Neuronal stem cell (in vitro differentiated cells): Measurements from ENCODE around the gene BCL7B.
"Not testable (repeated sequence)": the region's sequence is repeated elsewhere in the genome, so short reads cannot be mapped to it uniquely, and the experiment has no call there.

Experiments
- DNase-seq: peaks from one replicate; pipeline ENCODE4 v3.0.0-alpha.2; 2013; ENCODE audit warnings: low spot score
- H2AFZ ChIP-seq: one replicate; pipeline ENCODE4 v1.6.1; 2013; ENCODE audit warnings: mild to moderate bottlenecking, low read length, inconsistent platforms
- H2AK5ac ChIP-seq: 2 replicates; pipeline ENCODE4 v1.6.1; 2013; ENCODE audit warnings: low read depth, mild to moderate bottlenecking, inconsistent platforms, low read length, moderate library complexity, mixed read lengths
- H2BK120ac ChIP-seq: 2 replicates; pipeline ENCODE4 v1.6.1; 2013; ENCODE audit warnings: low read depth, mild to moderate bottlenecking, inconsistent platforms, low read length, moderate library complexity, mixed read lengths
- H2BK12ac ChIP-seq: one replicate; pipeline ENCODE4 v1.6.1; 2013; ENCODE audit warnings: low read length, inconsistent platforms
- H2BK15ac ChIP-seq: 2 replicates; pipeline ENCODE4 v1.6.1; 2013; ENCODE audit warnings: mild to moderate bottlenecking, low read length, inconsistent platforms, mixed read lengths
- H2BK5ac ChIP-seq: one replicate; pipeline ENCODE4 v1.6.1; 2013; ENCODE audit warnings: inconsistent platforms, mild to moderate bottlenecking, low read length, moderate library complexity
- H3K14ac ChIP-seq: one replicate; pipeline ENCODE4 v1.6.1; 2013; ENCODE audit warnings: low read length, inconsistent platforms
- H3K18ac ChIP-seq: 2 replicates; pipeline ENCODE4 v1.6.1; 2013; ENCODE audit warnings: low read length, inconsistent platforms
- H3K23ac ChIP-seq: 2 replicates; pipeline ENCODE4 v1.6.1; 2013; ENCODE audit warnings: low read depth, mild to moderate bottlenecking, mixed read lengths, low read length, inconsistent platforms; ENCODE audit not compliant: poor library complexity
- H3K27ac ChIP-seq: replicated peaks from 3 replicates; pipeline ENCODE4 v1.5.1; 2013; ENCODE audit warnings: low read length, inconsistent platforms
- H3K27me3 ChIP-seq, 3 experiments: 2 replicates each; pipeline ENCODE4 v1.6.1; 2013; ENCODE audit warnings: low read length in 3 of 3, mild to moderate bottlenecking in 2 of 3, inconsistent platforms in 1 of 3, low read depth in 1 of 3, mixed read lengths in 1 of 3, moderate library complexity in 1 of 3; ENCODE audit not compliant: control insufficient read depth in 3 of 3, insufficient read depth in 3 of 3
- H3K36me3 ChIP-seq, 2 donors: replicated peaks in 1 of 2; 2 replicates each; pipeline ENCODE4 v1.6.1; 2013; ENCODE audit warnings: low read length in 2 of 2; ENCODE audit not compliant: control insufficient read depth in 2 of 2, insufficient read depth in 2 of 2
- H3K4ac ChIP-seq: 2 replicates; pipeline ENCODE4 v1.6.1; 2013; ENCODE audit warnings: inconsistent platforms, mild to moderate bottlenecking, low read length, moderate library complexity
- H3K4me1 ChIP-seq, 2 donors: 1 replicate in 1 of 2; 2 replicates in 1 of 2; pipeline ENCODE4 v1.6.1; 2013; ENCODE audit warnings: low read length in 2 of 2, low read depth in 1 of 2; ENCODE audit not compliant: control insufficient read depth in 2 of 2, insufficient read depth in 1 of 2
- H3K4me2 ChIP-seq: one replicate; pipeline ENCODE4 v1.6.1; 2013; ENCODE audit warnings: mild to moderate bottlenecking, low read length, inconsistent platforms; ENCODE audit not compliant: insufficient read depth, poor library complexity, severe bottlenecking
- H3K4me3 ChIP-seq, 2 donors: 2 replicates each; pipeline ENCODE4 v1.5.1; 2013; ENCODE audit warnings: low read length in 2 of 2, mild to moderate bottlenecking in 2 of 2, inconsistent platforms in 1 of 2, moderate library complexity in 1 of 2
- H3K79me1 ChIP-seq: one replicate; pipeline ENCODE4 v1.6.1; 2013; ENCODE audit warnings: low read depth, mild to moderate bottlenecking, inconsistent platforms, low read length, moderate library complexity
- H3K9ac ChIP-seq: one replicate; pipeline ENCODE4 v1.6.1; 2013; ENCODE audit warnings: mild to moderate bottlenecking, low read depth, low read length, inconsistent platforms; ENCODE audit not compliant: poor library complexity
- H3K9me3 ChIP-seq, 2 donors: replicated peaks in 1 of 2; 2 replicates each; pipeline versions ENCODE3 to v1.6.1; 2013; ENCODE audit warnings: low read length in 2 of 2, mild to moderate bottlenecking in 2 of 2, inconsistent platforms in 1 of 2, low read depth in 1 of 2, mixed read lengths in 1 of 2, moderate library complexity in 1 of 2; ENCODE audit not compliant: control insufficient read depth in 2 of 2, insufficient read depth in 1 of 2
- H4K8ac ChIP-seq: one replicate; pipeline ENCODE4 v1.6.1; 2013; ENCODE audit warnings: low read depth, mild to moderate bottlenecking, inconsistent platforms, low read length, moderate library complexity
- H4K91ac ChIP-seq: one replicate; pipeline ENCODE4 v1.6.1; 2013; ENCODE audit warnings: low read length, low read depth, mild to moderate bottlenecking, inconsistent platforms; ENCODE audit not compliant: poor library complexity
- WGBS, 2 donors: extraction: QIAGEN DNeasy Blood & Tissue Kit; methylation state at CpG; one replicate each; pipeline ENCODE4 v1.1.7; 2013; ENCODE audit warnings: missing lambda C conversion rate in 2 of 2, mixed read lengths in 1 of 2; ENCODE audit not compliant: insufficient read length in 2 of 2, insufficient replicate concordance in 1 of 2; ENCODE audit errors: extremely low coverage in 2 of 2; 5-methylcytosine and 5-hydroxymethylcytosine counted together

BCL7B gene

DNA sequence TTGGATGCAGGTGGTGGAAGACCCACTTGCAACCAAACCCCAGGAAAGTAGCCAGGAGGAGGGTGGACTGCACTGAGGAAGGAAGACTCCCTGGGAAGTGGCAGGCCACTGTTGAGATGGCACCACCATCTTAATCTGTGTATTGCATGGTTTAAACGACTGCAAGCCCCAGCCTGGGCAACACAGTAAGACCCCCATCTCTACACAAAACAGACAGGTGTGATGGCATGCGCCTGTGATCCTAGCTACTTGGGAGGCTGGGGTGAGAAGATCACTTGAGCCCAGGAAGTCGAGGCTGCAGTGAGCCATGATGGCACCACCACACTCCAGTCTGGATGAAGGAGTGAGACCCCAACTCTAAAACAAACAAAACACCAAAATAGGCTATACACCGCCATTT lies 9.7 kb upstream of the BCL7B start:
- Histone ChIP-seq H3K27me3 (no peaks in the 10 kb centered on the region), H3K18ac (no peak overlapping the region), H2AK5ac (no peak overlapping the region), H2AFZ (no peak overlapping the region), H3K4me1 (no peaks in the 10 kb centered on the region), H3K23ac (no peak overlapping the region), H4K8ac (no peak overlapping the region), H3K14ac (no peak overlapping the region), H3K9me3 (no peaks in the 10 kb centered on the region), H3K27ac (no peak overlapping the region), H2BK120ac (no peak overlapping the region), H2BK12ac (no peak overlapping the region), H2BK5ac (no peak overlapping the region), H4K91ac (no peak overlapping the region), H2BK15ac (no peak overlapping the region), H3K36me3 (peaks cover 16 to 34% of the 10 kb centered on the region in 2 donors), H3K79me1 (no peaks in the 10 kb centered on the region), H3K4ac (no peak overlapping the region), H3K9ac (peak overlapping the region; percentile 2), H3K4me3 (no peak overlapping the region), H3K4me2 (no peak overlapping the region)
- DNase-seq, result no peak
- WGBS, 2 donors, result 100% methylated on average over 1 of the region's 4 CpGs; no CpG with 5 or more reads in 1 of the 2 donors

DNA sequence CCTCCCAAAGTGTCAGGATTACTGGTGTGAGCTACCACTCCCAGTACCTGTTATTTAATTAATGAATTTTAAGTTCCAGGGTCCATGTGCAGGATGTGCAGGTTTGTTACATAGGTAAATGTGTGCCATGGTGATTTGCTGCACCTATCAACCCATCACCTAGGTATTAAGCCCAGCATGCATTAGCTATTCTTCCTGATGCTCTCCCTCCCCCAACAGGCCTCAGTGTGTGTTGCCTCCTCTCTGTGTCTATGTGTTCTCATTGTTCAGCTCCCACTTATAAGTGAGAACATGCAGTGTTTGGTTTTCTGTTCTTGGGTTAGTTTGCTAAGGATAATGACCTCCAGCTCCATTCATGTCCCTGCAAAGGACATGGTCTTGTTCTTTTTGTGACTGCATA lies 8.9 kb upstream of the BCL7B start:
- not testable (repeated sequence) for H3K4me3 ChIP-seq, H3K14ac ChIP-seq, H3K9ac ChIP-seq, H3K4me2 ChIP-seq, H3K4ac ChIP-seq, H3K79me1 ChIP-seq, H3K27ac ChIP-seq, H3K9me3 ChIP-seq, DNase-seq, H4K8ac ChIP-seq, H4K91ac ChIP-seq, H3K23ac ChIP-seq, H3K27me3 ChIP-seq, H2BK5ac ChIP-seq, H2AK5ac ChIP-seq, H2BK12ac ChIP-seq, H2BK120ac ChIP-seq, H2BK15ac ChIP-seq, H3K4me1 ChIP-seq, H3K18ac ChIP-seq, H2AFZ ChIP-seq
- peaks cover 13 to 26% of the 10 kb centered on the region in 2 donors for H3K36me3 ChIP-seq

DNA sequence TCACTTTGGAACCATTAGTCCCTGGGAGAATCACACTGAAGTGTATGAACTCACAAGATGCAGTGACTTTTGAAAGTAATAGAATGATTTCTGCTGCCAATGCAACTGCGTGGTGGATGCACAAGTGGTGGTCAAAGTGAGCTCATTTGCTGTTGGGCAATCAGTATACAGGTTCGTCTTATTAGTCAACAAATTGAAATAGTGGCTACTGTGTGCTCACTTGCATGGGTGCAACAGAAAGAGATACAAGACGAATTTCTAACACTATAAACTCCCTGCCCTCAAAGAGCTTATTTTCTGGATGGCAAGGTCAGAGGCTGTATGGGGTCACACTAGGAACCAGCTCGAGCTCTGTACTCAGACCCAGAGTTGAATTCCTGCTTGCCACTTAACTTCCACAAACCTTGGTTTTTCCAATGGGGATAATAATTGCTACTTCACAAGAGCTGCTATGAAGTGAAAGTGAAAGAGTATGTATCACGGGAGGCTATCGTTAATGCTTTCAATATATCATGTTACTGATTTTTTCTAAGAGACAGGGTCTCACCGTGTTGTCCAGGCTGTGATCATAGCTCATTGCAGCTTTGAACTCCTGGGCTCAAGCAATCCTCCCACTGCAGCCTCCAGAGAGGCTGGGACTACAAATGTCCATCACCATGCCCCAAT lies 8.3 kb upstream of the BCL7B start:
- Histone ChIP-seq H3K23ac (no peak overlapping the region), H2BK15ac (no peak overlapping the region), H3K9me3 (peaks cover 0 to 2% of the 10 kb centered on the region in 2 donors), H3K4me1 (no peaks in the 10 kb centered on the region), H3K9ac (no peak overlapping the region), H3K14ac (no peak overlapping the region), H4K91ac (no peak overlapping the region), H3K27ac (no peak overlapping the region), H2AK5ac (no peak overlapping the region), H3K18ac (no peak overlapping the region), H3K4ac (no peak overlapping the region), H3K4me3 (no peak overlapping the region), H2AFZ (no peak overlapping the region), H2BK12ac (no peak overlapping the region), H4K8ac (no peak overlapping the region), H3K79me1 (no peaks in the 10 kb centered on the region), H2BK120ac (no peak overlapping the region), H3K27me3 (no peaks in the 10 kb centered on the region), H3K36me3 (peaks cover 10 to 20% of the 10 kb centered on the region in 2 donors), H3K4me2 (no peak overlapping the region), H2BK5ac (no peak overlapping the region)
- no CpG with 5 or more reads among the region's 7 CpGs for WGBS, 2 donors
- DNase-seq, result no peak

DNA sequence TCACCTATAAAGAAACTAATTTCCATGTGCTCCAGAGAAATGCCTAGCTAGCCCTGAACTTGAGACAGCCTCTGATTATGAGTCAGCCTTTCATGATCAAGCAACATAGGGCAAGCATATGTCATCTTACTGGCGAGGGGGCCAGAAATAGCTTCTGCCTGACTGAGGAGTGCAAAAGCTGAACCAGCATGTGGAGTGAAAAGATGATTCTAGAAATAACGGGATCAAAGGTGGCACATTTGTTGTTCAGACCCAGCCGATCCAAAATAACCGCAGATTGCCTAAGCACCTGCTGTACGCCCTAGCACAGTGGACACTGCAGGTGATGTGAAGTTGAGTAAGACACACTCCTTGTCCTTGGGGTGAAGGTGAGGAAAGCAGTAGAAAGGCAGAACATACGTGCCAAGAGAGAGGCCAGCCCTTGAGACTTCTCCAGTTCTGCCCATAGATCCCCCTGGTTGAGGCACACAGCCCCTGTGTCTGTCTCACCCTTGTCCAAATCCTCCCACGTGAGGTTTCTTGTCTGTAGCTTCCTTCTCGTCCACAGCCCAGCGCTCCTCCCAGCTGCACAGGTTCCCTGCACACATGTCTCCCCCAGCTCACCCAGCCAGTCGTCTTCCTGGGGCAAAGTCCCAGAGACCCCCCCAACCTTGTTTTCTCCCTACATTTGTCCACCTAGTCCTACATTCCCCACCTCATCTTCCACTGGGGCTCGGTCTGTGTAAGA lies 2.8 kb upstream of the BCL7B start:
- H3K36me3 ChIP-seq, result peaks cover 0 to 2% of the 10 kb centered on the region in 2 donors
- DNase-seq, result no peak
- no peak overlapping the region for H3K9ac ChIP-seq
- no peak overlapping the region for H3K18ac ChIP-seq
- no peak overlapping the region for H3K27ac ChIP-seq
- WGBS, 2 donors, result no CpG with 5 or more reads among the region's 11 CpGs
- H2BK120ac ChIP-seq, result no peak overlapping the region
- peaks cover 0 to 2% (median 0%) of the 10 kb centered on the region in 3 experiments for H3K27me3 ChIP-seq
- H2BK15ac ChIP-seq, result no peak overlapping the region
- H3K4me1 ChIP-seq, result peaks cover 3 to 4% of the 10 kb centered on the region in 2 donors
- H3K4me2 ChIP-seq, result no peak overlapping the region
- peak overlapping the region; percentile 0 for H2AFZ ChIP-seq
- no peak overlapping the region for H3K4me3 ChIP-seq
- H3K4ac ChIP-seq, result no peak overlapping the region
- H3K79me1 ChIP-seq, result no peaks in the 10 kb centered on the region
- H2BK12ac ChIP-seq, result no peak overlapping the region
- H2AK5ac ChIP-seq, result no peak overlapping the region
- no peak overlapping the region for H4K8ac ChIP-seq
- H3K23ac ChIP-seq, result no peak overlapping the region
- H2BK5ac ChIP-seq, result no peak overlapping the region
- H4K91ac ChIP-seq, result no peak overlapping the region
- no peak overlapping the region for H3K14ac ChIP-seq
- peaks cover 0 to 2% of the 10 kb centered on the region in 2 donors for H3K9me3 ChIP-seq
